H1 (cell line): ENCODE measurements around the gene TMED9. TPM values are rescaled to one million over a fixed set of nuclear protein-coding genes. Genes with fewer than 3 reads are reported as not detected.

Experiments
- CTCF ChIA-PET: fragments of 300-600 bp; sonication (Branson Sonifier 250); formaldehyde crosslinking; loops from one replicate; lab custom pipeline; 2021; ENCODE audit not compliant: partially characterized antibody; lab: Charles Lee
- POLR2A ChIA-PET: fragments of 300-600 bp; sonication (Branson Sonifier 250); formaldehyde crosslinking; loops from one replicate; lab custom pipeline; 2021; ENCODE audit warnings: inconsistent platforms; ENCODE audit not compliant: partially characterized antibody; lab: Charles Lee
- DNase-seq, 2 experiments: peaks; one replicate each; pipeline versions ENCODE4 v3.0.0 to v3.0.0-alpha.2; 2010 to 2022; ENCODE audit warnings: low spot score in 2 of 2, low read depth in 1 of 2, mixed read lengths in 1 of 2
- FAIRE-seq: peaks from 2 replicates; lab custom pipeline; 2011; peaks lifted over from hg19 to GRCh38; lab: Jason Lieb, UNC
- H2AFZ ChIP-seq: 2 replicates; pipeline ENCODE4 v1.8.1; 2012; ENCODE audit warnings: low read length, inconsistent platforms
- H2AK5ac ChIP-seq: 2 replicates; pipeline ENCODE4 v1.6.1; 2013; ENCODE audit warnings: low read depth, low read length
- H2BK120ac ChIP-seq: replicated peaks from 2 replicates; pipeline ENCODE3; 2013; ENCODE audit warnings: low read depth, low read length, inconsistent platforms
- H2BK12ac ChIP-seq: 2 replicates; pipeline ENCODE4 v1.6.1; 2013; ENCODE audit warnings: low read depth, low read length
- H2BK15ac ChIP-seq: 2 replicates; pipeline ENCODE4 v1.6.1; 2013; ENCODE audit warnings: low read length
- H2BK20ac ChIP-seq: 2 replicates; pipeline ENCODE4 v1.6.1; 2013; ENCODE audit warnings: low read length
- H2BK5ac ChIP-seq: 2 replicates; pipeline ENCODE4 v1.6.1; 2013; ENCODE audit warnings: low read depth, low read length
- H3K14ac ChIP-seq: 2 replicates; pipeline ENCODE4 v1.6.1; 2013; ENCODE audit warnings: inconsistent platforms; ENCODE audit not compliant: insufficient read length
- H3K18ac ChIP-seq: 2 replicates; pipeline ENCODE4 v1.6.1; 2013; ENCODE audit warnings: low read length; ENCODE audit errors: extremely low read depth
- H3K23ac ChIP-seq: 2 replicates; pipeline ENCODE4 v1.6.1; 2013; ENCODE audit warnings: inconsistent platforms; ENCODE audit not compliant: insufficient read length
- H3K23me2 ChIP-seq: 2 replicates; pipeline ENCODE4 v1.6.1; 2013; ENCODE audit warnings: low read depth, low read length
- H3K27ac ChIP-seq: 2 replicates; pipeline ENCODE4 v1.6.1; 2011; ENCODE audit warnings: low read depth, low read length, inconsistent platforms
- H3K27me3 ChIP-seq, 4 experiments: replicated peaks in 1 of 4; 1 replicate in 1 of 4; 2 replicates in 3 of 4; pipeline versions ENCODE4 v1.6.1 to v1.8.1; 2011 to 2013; ENCODE audit warnings: low read length in 3 of 4, mild to moderate bottlenecking in 3 of 4, inconsistent platforms in 2 of 4, mixed read lengths in 2 of 4, moderate library complexity in 1 of 4; ENCODE audit not compliant: control insufficient read depth in 3 of 4, insufficient read depth in 3 of 4; ENCODE audit errors: extremely low read depth in 1 of 4
- H3K36me3 ChIP-seq, 4 experiments: 2 replicates each; pipeline versions ENCODE4 v1.6.1 to v1.8.1; 2011 to 2013; ENCODE audit warnings: mild to moderate bottlenecking in 4 of 4, low read length in 3 of 4, moderate library complexity in 2 of 4, control low read depth in 1 of 4, inconsistent platforms in 1 of 4; ENCODE audit not compliant: insufficient read depth in 4 of 4, control insufficient read depth in 2 of 4
- H3K4ac ChIP-seq: replicated peaks from 2 replicates; pipeline ENCODE3; 2013; ENCODE audit warnings: low read length, low read depth, mixed read lengths, inconsistent platforms; ENCODE audit not compliant: insufficient read length
- H3K4me1 ChIP-seq, 4 experiments: replicated peaks in 1 of 4; 1 replicate in 1 of 4; 2 replicates in 3 of 4; pipeline versions ENCODE4 v1.6.1 to v1.8.1; 2011 to 2013; ENCODE audit warnings: low read length in 3 of 4, inconsistent platforms in 2 of 4, mixed read lengths in 1 of 4; ENCODE audit not compliant: insufficient read depth in 4 of 4, control insufficient read depth in 3 of 4
- H3K4me2 ChIP-seq, 2 experiments: 2 replicates each; pipeline versions ENCODE4 v1.6.1 to v1.8.1; 2011 to 2013; ENCODE audit warnings: low read depth in 2 of 2, low read length in 2 of 2, control low read depth in 1 of 2, inconsistent platforms in 1 of 2, mild to moderate bottlenecking in 1 of 2; ENCODE audit not compliant: insufficient read depth in 1 of 2
- H3K4me3 ChIP-seq, 4 experiments: fragments of 200-600, 300-600 bp in 1 of 4; sonication (generic), shearing (Covaris generic), sonication (Bioruptor Twin) in 1 of 4; 2 replicates each; pipeline versions ENCODE4 v1.5.1 to v1.8.1; 2011 to 2016; ENCODE audit warnings: low read length in 4 of 4, low read depth in 3 of 4, control low read depth in 2 of 4, inconsistent platforms in 2 of 4, mild to moderate bottlenecking in 2 of 4, mixed read lengths in 1 of 4, moderate library complexity in 1 of 4; ENCODE audit not compliant: insufficient read depth in 2 of 4; ENCODE audit errors: extremely low read depth in 1 of 4
- H3K56ac ChIP-seq: replicated peaks from 2 replicates; pipeline ENCODE3; 2013; ENCODE audit warnings: low read depth, mild to moderate bottlenecking, mixed read lengths, low read length, inconsistent platforms; ENCODE audit not compliant: insufficient read length
- H3K79me1 ChIP-seq: 2 replicates; pipeline ENCODE4 v1.6.1; 2013; ENCODE audit warnings: low read depth, low read length, control low read depth
- H3K79me2 ChIP-seq, 2 experiments: 2 replicates each; pipeline versions ENCODE4 v1.6.1 to v1.8.1; 2012 to 2013; ENCODE audit warnings: low read length in 2 of 2, mild to moderate bottlenecking in 2 of 2, inconsistent platforms in 1 of 2; ENCODE audit not compliant: insufficient read depth in 2 of 2, control insufficient read depth in 1 of 2
- H3K9ac ChIP-seq, 4 experiments: replicated peaks in 1 of 4; 1 replicate in 1 of 4; 2 replicates in 3 of 4; pipeline versions ENCODE4 v1.6.1 to v1.8.1; 2011 to 2013; ENCODE audit warnings: low read depth in 3 of 4, low read length in 3 of 4, control low read depth in 2 of 4, mild to moderate bottlenecking in 2 of 4, moderate library complexity in 2 of 4, inconsistent platforms in 1 of 4; ENCODE audit errors: extremely low read depth in 1 of 4
- H3K9me3 ChIP-seq, 2 experiments: 2 replicates each; pipeline versions ENCODE4 v1.6.1 to v1.8.1; 2012 to 2013; ENCODE audit warnings: mild to moderate bottlenecking in 2 of 2, moderate library complexity in 2 of 2, control low read depth in 1 of 2, inconsistent platforms in 1 of 2, low read depth in 1 of 2, low read length in 1 of 2, mixed read lengths in 1 of 2; ENCODE audit not compliant: insufficient read depth in 2 of 2
- H4K20me1 ChIP-seq, 2 experiments: replicated peaks in 1 of 2; 2 replicates each; pipeline versions ENCODE3 to v1.8.1; 2011 to 2013; ENCODE audit warnings: inconsistent platforms in 2 of 2, low read length in 2 of 2, mild to moderate bottlenecking in 1 of 2; ENCODE audit not compliant: insufficient read depth in 2 of 2, control insufficient read depth in 1 of 2
- H4K5ac ChIP-seq: 2 replicates; pipeline ENCODE4 v1.6.1; 2013; ENCODE audit warnings: low read length, low read depth, mixed read lengths, inconsistent platforms; ENCODE audit not compliant: insufficient read length
- H4K8ac ChIP-seq: 2 replicates; pipeline ENCODE4 v1.8.0; 2013; ENCODE audit warnings: mild to moderate bottlenecking, moderate library complexity, low read length, inconsistent platforms; ENCODE audit not compliant: insufficient read depth; ENCODE audit errors: extremely low read depth
- H4K91ac ChIP-seq: replicated peaks from 2 replicates; pipeline ENCODE3; 2013; ENCODE audit warnings: low read length, mixed read lengths, inconsistent platforms; ENCODE audit not compliant: insufficient read length
- MAFK ChIP-seq: IDR thresholded peaks from 2 replicates; pipeline ENCODE4 v1.6.1; 2012; ENCODE audit warnings: low read depth, mild to moderate bottlenecking, improper control_type of control experiment, low read length
- SAP30 ChIP-seq: fragments of 300-600 bp; sonication (generic); IDR thresholded peaks from 2 replicates; pipeline ENCODE4 v1.7.1; 2012; ENCODE audit warnings: low read length, moderate library complexity, mild to moderate bottlenecking, inconsistent platforms; ENCODE audit not compliant: insufficient read depth, insufficient replicate concordance
- WGBS, 2 experiments: shearing (Covaris generic) in 1 of 2; methylation state at CpG; one replicate each; pipeline versions ENCODE4 v1.1.6 to v1.1.7; 2013 to 2015; ENCODE audit warnings: low lambda C conversion rate in 2 of 2, mixed read lengths in 2 of 2, inconsistent platforms in 1 of 2, low coverage in 1 of 2, missing lambda C conversion rate in 1 of 2; ENCODE audit not compliant: insufficient replicate concordance in 2 of 2, insufficient coverage in 1 of 2, insufficient read length in 1 of 2; ENCODE audit errors: extremely low coverage in 1 of 2, missing lambda C conversion rate in 1 of 2; 5-methylcytosine and 5-hydroxymethylcytosine counted together
- polyA plus RNA-seq, 7 experiments: library from polyadenylated mRNA; depleted of rRNA in 3 of 7; stranded (reverse) in 5 of 7; unstranded in 2 of 7; fragments of >200 nt in 5 of 7; fragments of 200-250 nt in 2 of 7; gene quantifications; 1 replicate in 5 of 7; 2 replicates in 1 of 7; 4 replicates in 1 of 7; pipeline versions ENCODE4 v1.2.1 to v1.2.3, GENCODE V29; 2011 to 2013; ENCODE audit warnings: missing spikeins in 2 of 7, mixed read lengths in 2 of 7
- total RNA-seq: library from RNA; stranded (reverse); fragmentation: NEBNext Ultra II Directional; extraction: Animal tissue kit (Norgen Biotek cat#: 25700); gene quantifications from 2 replicates; pipeline ENCODE4 v1.2.1, GENCODE V29; 2021
- TF ChIP-seq, protein P1 (sequence below): IDR thresholded peaks from 2 replicates; pipeline ENCODE4 v1.6.1; 2011; ENCODE audit warnings: low read depth, mild to moderate bottlenecking, low read length; ENCODE audit not compliant: insufficient read depth

Gene TMED9
- total and polyA plus RNA-seq, 2 of the 8 experiments (the other 6 are each of a cell fraction or from before 2014, with no cell fraction given) = 130 to 160 TPM

DNA sequence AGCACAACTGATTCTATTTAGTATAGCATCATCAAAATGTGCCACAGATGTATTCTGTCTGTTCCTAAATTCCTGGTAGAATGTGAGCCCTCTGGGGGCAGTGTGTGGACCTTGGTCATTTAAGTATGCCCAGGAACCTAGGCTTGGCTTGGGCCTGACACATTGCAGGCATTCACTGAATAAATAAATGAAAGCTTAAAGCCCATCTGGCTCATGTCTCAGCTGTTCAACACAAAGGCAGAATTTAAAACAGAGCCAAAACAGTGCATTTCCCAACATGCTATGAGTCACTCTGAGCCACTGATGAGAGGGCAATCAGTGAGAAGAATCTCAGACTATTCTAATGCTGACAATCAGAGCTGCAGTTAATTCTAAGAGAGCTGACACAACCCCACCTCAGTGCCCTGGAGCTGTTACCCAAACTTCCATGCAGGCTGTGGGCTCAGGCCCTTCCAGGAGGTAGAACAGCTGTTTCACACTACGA, 45.7 kb upstream of the TMED9 start:
- H4K8ac ChIP-seq = no peak overlapping the region
- no peak overlapping the region for H3K14ac ChIP-seq
- H2AK5ac ChIP-seq = no peak overlapping the region
- no peak overlapping the region for H3K4me2 ChIP-seq
- H3K18ac ChIP-seq = no peak overlapping the region
- no peak overlapping the region for H2BK12ac ChIP-seq
- H3K4ac ChIP-seq = no peak overlapping the region
- H4K91ac ChIP-seq = no peak overlapping the region
- peaks cover 0 to 19% (median 2%) of the 10 kb centered on the region in 4 experiments; a peak in 3 of 8 replicates for H3K36me3 ChIP-seq
- ChIA-PET POLR2A (interaction anchor here (0.7 to 3.4 kb wide), 7 partner anchors 16 to 92 kb away, joined by 3 to 11 read pairs (median 3); partner anchors contain the start of gene DDX41), CTCF (interaction anchor here (0.9 to 2.4 kb wide), 11 partner anchors 10 to 65 kb away, joined by 3 to 14 read pairs (median 4); no protein-coding TSS in a partner anchor)
- H2AFZ ChIP-seq = no peak overlapping the region
- FAIRE-seq (no peak), DNase-seq (peak in 1 of 2 experiments; percentile 31)
- no peak overlapping the region for H2BK5ac ChIP-seq
- H3K4me1 ChIP-seq = no peaks in the 10 kb centered on the region
- no peaks in the 10 kb centered on the region for H3K9me3 ChIP-seq
- H3K23ac ChIP-seq = no peak overlapping the region
- H3K56ac ChIP-seq = no peak overlapping the region
- H3K79me2 ChIP-seq = peaks cover 0 to 89% of the 10 kb centered on the region in 2 experiments
- H2BK20ac ChIP-seq = no peak overlapping the region
- H4K5ac ChIP-seq = no peak overlapping the region
- H3K27me3 ChIP-seq = no peaks in the 10 kb centered on the region
- no peak overlapping the region for H2BK15ac ChIP-seq
- H3K27ac ChIP-seq = no peak overlapping the region
- H3K23me2 ChIP-seq = no peaks in the 10 kb centered on the region
- H4K20me1 ChIP-seq = peaks cover 9 to 23% of the 10 kb centered on the region in 2 experiments
- TF ChIP-seq, protein P1, sequence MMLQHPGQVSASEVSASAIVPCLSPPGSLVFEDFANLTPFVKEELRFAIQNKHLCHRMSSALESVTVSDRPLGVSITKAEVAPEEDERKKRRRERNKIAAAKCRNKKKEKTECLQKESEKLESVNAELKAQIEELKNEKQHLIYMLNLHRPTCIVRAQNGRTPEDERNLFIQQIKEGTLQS = no peak
- TF ChIP-seq MAFK (no peak), SAP30 (no peak)
- H2BK120ac ChIP-seq = no peak overlapping the region
- H3K9ac ChIP-seq = no peak overlapping the region
- peaks cover 14% of the 10 kb centered on the region for H3K79me1 ChIP-seq
- no peak overlapping the region for H3K4me3 ChIP-seq
- WGBS, 2 experiments = 88% methylated on average over 1 of the region's 1 CpG; no CpG with 5 or more reads in 1 of the 2 experiments
